OCI-LY3 (cell line): Measurements from ENCODE around the gene GALNT1.

Experiments used
- EZH2phosphoT487 ChIP-seq: fragments of 200-600 bp; shearing (Covaris generic); IDR thresholded peaks from 2 replicates; pipeline ENCODE4 v1.6.1; 2018; ENCODE audit warnings: antibody characterized with exemption, mixed run types, low read depth
- TF ChIP-seq, protein P1 (sequence below): fragments of 200-600, 300-600 bp; sonication (generic); IDR thresholded peaks from 2 replicates; pipeline ENCODE4 v1.5.1; 2014; ENCODE audit warnings: antibody characterized with exemption, low read length, low read depth

DNA sequence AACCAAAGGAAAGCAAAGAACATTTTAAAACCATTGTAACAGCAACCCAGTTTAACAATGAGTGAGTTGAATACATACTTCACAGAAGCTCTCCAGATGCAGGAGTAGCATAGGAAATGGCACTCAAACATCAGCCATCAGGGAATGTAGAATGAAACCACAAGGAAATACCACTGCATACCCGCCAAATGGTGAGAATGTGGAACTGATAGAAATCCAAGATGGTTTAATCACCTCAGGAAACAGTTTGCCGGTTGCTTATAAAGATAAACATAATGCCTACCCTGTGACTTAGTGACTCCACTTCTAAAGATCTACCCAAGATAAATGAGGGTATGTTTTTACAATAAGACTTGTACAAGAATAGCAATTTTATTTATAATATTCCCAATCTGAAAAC is 132.0 kb downstream of the GALNT1 start:
- no peak for TF ChIP-seq EZH2phosphoT487
- TF ChIP-seq, protein P1, sequence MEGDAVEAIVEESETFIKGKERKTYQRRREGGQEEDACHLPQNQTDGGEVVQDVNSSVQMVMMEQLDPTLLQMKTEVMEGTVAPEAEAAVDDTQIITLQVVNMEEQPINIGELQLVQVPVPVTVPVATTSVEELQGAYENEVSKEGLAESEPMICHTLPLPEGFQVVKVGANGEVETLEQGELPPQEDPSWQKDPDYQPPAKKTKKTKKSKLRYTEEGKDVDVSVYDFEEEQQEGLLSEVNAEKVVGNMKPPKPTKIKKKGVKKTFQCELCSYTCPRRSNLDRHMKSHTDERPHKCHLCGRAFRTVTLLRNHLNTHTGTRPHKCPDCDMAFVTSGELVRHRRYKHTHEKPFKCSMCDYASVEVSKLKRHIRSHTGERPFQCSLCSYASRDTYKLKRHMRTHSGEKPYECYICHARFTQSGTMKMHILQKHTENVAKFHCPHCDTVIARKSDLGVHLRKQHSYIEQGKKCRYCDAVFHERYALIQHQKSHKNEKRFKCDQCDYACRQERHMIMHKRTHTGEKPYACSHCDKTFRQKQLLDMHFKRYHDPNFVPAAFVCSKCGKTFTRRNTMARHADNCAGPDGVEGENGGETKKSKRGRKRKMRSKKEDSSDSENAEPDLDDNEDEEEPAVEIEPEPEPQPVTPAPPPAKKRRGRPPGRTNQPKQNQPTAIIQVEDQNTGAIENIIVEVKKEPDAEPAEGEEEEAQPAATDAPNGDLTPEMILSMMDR = no peak
